ENCODE data around the gene SLC37A3.
"Not testable (repeated sequence)": the region's sequence is repeated elsewhere in the genome, so short reads cannot be mapped to it uniquely, and the experiment has no call there.

The SLC37A3 gene, protein sequence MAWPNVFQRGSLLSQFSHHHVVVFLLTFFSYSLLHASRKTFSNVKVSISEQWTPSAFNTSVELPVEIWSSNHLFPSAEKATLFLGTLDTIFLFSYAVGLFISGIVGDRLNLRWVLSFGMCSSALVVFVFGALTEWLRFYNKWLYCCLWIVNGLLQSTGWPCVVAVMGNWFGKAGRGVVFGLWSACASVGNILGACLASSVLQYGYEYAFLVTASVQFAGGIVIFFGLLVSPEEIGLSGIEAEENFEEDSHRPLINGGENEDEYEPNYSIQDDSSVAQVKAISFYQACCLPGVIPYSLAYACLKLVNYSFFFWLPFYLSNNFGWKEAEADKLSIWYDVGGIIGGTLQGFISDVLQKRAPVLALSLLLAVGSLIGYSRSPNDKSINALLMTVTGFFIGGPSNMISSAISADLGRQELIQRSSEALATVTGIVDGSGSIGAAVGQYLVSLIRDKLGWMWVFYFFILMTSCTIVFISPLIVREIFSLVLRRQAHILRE

DNA sequence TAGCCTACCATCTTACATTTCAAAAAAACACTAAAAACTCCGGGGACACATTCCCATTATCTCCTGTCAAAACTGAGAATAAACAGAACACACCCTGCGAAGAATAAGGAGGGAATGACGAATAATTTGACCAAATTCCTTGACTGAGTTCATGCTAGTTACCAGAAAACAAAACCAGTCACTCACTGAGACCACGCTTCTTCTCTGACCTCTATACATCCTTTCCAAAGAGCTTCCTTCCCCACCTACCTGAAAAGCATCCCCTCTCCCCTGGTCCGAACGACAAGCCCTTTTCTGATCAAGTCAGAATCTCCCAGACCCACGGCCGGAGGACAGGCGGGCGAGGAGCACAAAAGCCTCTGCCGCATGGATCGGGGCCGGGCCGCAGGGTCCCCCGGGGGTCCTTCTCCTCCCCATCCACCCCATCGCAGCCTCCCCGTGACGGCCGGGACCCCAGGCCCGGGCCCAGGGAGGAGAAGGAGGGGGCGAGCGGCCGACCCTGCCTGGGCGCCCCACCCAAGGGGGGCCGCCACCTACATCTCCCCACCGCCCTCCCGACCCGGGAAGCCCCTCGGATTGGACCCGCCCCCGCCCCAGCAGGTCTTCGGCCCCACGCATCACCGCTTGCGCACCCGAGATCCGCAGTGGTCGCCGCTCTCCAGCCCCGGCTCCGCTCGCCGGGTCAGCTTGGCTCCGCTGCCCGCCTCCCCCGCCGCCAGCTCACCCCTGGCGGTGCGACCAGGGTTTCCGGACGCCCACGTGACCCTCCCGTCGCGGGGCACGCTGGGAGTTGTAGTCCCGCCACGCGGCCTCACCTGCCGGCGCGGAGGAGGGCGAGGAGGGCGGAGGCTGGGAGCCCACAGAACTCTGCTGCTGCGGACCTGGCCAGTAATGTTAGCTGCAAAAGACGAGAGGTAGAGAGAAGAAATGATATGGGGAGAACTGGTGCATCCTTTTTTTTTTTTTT lies at the start of gene SLC37A3:
SLC37A3 (minus strand) TSS at position 747 of the 967 bp plus-strand sequence. CDS start 16,004 bp downstream, outside the sequence.
- DNase-seq = peak; percentile 47 to 68

DNA sequence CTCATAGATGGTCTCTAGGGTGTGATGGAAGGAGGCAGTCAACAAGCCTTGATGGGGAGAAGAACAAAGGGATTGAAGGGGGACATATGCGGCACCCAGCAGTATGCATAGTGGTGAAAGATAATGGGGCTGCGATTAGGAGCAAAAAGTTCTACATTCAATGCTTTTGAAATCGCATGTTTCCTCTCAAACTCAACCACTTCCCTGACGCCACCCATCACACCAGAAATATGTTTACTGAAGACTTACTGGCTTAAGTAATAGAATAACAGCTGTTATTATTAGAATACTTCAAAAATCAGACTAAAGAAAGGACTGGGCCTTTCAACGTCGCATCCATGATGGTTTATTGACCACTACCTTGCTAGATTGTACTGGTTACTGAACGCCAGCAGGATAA lies 49.5 kb upstream of the SLC37A3 start:
- DNase-seq = peak in 1 of 2 donors; percentile 7

DNA sequence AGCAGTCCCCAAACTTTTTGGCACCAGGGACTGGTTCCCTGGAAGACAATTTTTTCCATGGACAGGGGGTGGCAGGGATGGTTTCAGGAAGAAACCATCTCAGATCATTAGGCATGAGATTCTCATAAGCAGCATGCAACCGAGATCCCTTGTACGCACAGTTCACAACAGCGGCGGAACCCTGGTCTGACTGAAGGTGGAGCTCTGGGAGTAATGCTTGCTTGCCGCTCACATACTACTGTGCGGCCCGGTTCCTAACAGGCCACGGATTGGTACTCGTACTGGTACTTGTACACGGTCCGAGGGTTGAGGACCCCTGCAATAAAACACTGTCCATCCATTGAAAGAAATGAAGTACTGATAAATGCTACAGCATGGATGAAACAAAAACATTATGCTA lies 48.1 kb upstream of the SLC37A3 start:
- DNase-seq = no peak

DNA sequence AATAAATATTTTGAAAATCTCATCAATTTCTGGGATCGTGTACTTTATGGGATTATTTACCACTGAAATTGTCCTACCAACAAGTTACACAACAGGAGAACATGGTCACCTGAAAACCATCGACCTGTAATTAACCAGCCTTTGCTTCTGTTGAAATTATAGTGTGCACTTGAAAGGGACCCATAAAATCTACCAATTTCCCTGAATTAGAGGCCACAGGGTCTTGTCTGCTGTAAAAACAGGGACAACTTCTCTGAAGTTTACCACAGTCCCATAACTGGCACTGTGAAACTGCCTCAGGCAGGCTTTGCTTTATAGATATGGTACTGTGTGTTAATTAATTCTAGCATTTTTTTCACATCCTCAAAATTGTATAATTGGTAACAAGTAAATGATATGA lies 43.2 kb upstream of the SLC37A3 start:
- DNase-seq = no peak

DNA sequence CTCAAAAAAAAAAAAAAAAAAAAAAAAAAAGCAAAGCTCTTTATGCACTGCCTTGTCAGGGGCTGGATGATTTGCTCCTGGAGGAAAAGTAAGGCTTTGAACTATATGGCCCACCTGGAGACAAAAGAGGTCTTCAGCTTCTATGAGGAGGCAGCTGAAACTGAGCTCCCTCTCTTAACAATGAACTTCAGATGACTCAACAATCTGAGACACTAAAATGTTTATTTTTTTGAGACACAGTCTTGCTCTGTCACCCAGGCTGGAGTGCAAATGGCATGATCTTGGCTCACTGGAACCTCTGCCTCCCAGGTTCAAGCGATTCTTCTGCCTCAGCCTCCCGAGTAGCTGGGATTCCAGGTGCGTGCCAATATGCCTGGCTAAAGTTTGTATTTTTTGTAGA lies 42.3 kb upstream of the SLC37A3 start:
- no peak for DNase-seq

DNA sequence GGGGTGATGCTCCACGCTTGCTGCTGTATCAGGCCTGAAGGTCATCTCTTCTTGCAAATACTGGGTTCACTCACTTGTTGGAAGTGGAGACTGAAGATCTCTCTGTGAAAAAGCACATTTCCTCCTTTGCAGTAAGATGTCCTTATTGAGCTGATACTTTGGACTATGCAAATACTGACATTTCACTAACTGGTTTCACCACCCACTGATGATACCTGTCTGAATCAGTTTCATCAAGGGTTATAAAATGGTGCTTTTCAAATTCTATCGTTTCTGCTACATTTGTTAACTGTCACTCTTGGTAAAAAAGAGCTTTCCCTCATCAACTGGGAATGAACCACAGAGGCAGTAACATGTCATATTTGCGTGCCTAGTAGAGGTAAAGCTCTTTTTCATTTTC lies 41.0 kb upstream of the SLC37A3 start:
- no peak for DNase-seq

DNA sequence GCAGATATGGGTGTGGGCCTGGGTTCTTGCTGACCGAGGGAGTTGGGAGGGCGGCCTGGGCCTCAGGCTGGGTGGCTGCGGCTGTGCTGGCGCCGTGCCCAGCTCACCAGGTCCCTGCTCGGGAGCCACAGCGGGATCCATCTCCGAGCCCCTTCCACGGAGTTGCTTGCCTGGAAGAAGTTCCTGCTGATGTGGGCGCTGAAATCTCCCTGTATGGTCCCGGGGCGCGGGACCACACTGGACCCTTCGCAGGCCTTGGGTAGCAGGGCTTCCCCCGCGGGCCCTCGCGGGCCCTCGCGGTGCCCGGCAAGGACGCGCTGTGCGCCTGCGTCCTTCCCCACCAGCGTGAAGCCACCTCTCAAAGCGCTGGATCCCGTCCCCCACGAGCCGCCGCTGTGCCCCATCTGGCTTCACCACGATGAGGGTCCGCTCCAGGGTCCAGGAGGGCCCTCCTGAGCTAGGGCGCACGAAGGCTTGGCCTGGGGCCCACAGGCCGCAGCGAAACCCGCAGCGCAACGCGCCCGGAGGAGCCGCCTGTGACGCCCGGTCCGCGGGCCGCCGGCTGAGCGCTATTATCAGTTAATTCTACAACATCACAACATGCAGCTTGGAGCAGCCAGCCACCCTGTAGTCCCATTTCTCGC lies 37.0 kb upstream of the SLC37A3 start:
- DNase-seq = no peak

DNA sequence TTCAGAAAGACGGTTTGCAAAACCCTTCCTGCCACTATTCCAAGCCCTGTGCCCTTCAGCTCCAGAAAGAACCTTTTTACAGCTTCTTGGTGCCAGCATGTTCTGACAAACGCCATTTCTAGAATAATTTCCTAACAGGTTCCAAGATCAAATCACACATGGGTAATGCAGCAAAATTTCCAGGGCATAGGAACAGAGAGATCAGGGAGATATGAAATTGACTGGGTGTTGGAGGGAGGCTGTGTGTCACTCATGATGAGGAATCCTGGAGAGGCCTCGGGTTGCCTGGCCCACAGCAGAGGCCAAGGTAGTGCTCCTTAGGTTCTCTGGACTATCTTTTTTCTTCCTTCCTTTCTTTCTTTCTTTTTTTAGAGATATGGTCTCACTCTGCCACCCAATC lies 35.1 kb upstream of the SLC37A3 start:
- DNase-seq = no peak

DNA sequence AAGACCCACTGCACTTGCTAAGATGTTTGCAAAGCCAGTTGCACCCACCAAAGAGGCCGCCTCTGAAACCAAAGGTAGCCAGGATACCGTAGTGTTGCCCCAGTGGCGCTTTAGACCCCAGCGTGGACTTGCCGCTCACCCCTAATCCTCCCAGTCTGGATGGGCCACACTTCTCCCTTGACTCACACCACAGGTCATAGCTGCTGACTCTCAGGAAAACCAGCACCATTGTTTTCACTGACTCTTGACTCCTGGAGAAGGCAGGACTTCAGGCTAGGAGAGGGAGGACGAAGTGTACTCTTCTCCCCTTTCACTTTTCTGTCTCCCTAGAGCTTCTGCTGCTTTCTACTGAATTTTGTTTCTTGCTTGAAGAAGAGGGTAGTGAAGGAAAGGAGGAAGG lies 27.8 kb upstream of the SLC37A3 start:
- DNase-seq = no peak

DNA sequence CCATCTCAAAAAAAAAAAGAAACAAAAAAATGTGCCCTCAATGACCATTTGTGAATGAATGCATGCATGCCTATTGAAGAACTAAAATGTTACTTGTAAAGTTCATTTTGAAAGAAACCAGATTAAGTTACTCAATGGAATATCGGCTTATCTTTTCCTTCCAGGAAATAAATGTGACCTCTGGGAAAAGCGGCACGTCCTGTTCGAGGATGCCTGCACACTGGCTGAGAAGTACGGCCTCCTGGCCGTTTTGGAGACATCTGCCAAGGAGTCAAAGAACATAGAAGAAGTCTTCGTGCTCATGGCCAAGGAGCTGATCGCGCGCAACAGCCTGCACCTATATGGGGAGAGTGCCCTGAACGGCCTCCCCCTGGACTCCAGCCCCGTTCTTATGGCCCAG lies 27.4 kb upstream of the SLC37A3 start:
- DNase-seq = no peak

DNA sequence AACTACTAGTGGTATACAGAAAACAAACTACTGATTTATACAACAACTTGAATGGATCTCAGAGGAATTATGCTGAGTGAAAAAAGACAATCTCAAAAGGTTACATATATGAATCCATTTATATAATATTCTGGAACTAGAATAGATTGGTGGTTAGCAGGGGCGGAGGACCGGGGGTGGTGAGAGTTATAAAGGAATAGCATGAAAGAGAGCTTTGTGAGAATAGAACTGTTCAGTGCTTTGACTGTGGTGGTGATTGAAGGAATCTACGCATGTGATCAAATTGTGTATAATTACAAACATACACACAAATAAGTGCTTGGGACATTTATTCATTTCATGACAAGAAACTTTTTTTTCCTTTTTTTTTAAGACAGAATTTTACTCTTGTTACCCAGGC lies 25.2 kb upstream of the SLC37A3 start:
- DNase-seq = no peak

DNA sequence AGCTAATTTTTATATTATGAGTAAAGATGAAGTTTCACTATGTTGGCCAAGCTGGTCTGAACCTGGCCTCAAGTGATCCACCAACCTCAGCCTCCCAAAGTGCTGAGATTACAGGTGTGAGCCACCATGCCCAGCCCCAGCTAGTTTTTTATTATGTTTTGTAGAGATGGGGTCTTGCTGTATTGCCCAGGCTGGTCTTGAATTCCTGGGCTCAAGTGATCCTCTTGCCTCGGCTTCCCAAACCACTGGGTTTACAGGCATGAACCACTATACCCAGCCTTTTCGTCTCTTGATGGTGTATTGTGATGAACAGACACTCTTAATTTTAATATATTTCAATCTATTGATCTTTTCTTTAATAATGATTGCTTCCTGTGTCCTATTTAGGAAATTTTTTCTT lies 23.2 kb upstream of the SLC37A3 start:
- no peak for DNase-seq

DNA sequence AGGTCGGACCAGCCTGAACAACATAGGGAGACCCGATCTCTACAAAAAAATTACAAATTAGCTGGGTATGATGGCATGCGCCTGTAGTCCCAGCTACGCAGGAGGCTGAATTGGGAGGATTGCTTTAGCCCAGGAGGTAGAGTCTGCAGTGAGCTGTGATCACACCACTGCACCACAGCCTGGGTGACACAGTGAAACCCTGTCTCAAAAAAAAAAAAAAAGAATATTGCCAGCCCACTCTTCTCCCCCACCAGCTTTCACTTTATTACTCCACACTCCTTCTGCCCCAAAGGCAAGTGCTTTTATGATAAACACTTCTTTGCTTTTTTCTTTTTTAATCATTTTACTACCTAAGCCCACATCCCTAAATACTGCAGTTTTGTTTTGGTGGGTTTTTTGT lies 20.3 kb upstream of the SLC37A3 start:
- DNase-seq = no peak

DNA sequence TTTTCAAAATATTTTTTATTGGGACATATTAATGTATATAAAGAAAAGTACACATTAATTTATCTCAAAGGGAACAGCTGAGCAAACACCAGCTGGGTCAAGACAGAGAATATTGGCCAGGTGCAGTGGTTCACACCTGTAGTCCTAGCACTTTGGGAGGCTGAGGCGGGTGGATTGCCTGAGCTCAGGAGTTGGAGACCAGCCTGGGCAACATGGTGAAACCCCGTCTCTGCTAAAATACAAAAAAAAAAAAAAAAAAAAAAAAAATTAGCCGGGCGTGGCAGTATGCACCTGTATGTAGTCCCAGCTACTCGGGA lies 19.8 kb upstream of the SLC37A3 start:
- DNase-seq = not testable (repeated sequence)

DNA sequence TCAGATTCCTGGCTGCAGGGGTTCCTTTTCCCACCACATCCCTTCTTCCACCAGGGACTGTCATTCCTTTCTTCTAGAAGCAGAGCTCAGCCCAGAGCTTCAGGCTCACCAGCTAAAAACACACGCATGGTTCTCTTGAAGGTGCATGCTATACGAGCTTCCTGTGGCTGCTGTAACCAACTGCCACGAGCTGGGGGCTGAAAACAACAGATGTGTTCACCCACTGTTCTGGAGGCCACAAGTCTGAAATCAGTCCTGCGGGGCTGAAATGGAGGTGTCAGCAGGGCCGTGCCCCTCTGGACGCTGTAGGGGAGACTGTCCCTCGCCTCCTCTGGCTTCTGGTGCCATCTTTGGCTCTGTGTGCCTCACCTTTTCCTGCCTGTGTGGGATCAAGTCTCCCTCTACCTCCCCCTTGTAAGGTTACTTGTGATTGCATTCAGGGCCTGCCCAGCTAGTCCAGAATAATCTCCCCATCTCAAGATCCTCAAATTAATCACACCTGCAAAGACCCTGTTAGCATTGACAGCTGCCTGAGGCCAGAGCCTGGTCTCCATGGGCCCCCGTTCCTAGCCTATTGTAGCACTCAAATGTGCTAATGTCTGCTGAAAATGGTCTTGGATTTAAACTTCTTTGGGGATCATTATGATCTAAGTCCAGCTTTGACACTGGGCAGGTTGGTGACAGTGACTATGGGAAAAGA lies 19.3 kb upstream of the SLC37A3 start:
- DNase-seq = no peak

DNA sequence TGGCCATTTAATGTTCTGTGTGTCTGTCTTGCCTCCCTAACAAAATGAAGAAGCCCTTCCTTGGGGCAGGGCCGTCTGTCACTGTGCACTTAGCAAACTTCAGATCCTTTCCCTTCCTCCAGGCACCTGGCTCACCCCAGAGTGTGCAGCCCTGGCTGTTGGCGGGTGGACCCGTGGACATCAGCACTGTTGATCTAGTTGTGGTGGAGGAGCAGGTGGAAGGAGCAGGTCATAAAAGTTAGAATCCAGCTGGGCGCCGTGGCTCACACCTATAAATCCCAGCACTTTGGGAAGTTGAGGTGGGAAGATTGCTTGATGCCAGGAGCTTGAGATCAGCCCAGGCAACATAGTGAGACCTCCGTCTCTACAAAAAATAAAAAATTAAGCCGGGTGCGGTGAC lies 18.2 kb upstream of the SLC37A3 start:
- no peak for DNase-seq

DNA sequence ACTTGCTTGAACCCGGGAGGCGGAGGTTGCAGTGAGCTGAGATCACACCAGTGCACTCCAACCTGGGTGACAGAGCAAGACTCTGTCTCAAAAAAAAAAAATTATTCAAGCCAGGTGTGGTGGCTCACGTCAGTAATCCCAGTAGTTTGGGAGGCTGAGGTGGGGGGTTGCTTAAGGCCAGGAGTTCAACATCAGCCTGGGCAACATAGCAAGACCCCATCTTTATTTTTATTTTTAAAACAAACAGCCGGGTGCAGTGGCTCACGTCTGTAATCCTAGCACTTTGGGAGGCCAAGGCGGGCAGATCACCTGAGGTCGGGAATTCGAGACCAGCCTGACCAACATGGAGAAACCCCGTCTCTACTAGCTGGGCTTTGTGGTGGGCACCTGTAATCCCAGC lies 17.5 kb upstream of the SLC37A3 start:
- not testable (repeated sequence) for DNase-seq

DNA sequence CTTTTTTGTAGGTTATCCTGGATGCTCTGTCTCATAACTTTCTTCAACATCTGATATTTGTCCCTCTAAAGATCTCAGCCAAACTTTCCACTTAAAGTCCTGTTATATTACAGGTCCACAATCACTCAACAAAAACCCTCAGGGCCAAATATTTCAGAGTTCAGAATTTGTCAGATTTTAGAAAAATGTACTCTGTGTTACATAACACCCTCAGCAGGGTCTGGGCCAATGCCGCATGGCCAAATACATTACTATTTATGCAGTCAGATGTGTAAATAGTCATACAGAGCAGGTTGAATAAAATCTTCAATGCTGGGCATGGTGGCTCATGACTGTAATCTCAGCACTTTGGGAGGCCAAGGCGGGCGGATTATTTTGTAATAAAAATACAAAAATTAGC lies 17.0 kb upstream of the SLC37A3 start:
- DNase-seq = no peak

DNA sequence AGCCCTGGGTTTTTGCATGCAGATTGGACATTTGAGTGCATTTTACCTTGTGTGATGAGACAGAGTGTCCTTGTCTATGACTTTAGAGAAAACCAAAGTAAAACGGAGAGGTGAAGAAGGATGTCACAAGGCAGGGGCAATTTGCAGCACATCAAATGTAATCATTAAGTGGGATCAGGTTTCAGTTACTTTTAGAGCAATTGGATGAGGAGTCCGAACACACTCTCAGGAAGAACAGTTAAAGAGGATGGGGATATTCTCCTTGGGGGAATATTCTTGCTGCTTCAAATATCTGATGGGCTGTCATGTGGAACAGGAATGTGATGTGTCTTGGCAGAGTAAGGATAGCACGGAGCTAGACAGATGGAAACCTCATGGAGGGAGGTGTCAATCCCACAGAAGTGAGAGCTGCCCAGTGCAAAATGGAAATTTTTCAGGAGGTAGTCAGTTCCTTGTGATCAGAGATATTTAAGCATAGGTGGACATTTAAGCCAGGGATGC lies 6.3 kb upstream of the SLC37A3 start:
- DNase-seq = no peak

DNA sequence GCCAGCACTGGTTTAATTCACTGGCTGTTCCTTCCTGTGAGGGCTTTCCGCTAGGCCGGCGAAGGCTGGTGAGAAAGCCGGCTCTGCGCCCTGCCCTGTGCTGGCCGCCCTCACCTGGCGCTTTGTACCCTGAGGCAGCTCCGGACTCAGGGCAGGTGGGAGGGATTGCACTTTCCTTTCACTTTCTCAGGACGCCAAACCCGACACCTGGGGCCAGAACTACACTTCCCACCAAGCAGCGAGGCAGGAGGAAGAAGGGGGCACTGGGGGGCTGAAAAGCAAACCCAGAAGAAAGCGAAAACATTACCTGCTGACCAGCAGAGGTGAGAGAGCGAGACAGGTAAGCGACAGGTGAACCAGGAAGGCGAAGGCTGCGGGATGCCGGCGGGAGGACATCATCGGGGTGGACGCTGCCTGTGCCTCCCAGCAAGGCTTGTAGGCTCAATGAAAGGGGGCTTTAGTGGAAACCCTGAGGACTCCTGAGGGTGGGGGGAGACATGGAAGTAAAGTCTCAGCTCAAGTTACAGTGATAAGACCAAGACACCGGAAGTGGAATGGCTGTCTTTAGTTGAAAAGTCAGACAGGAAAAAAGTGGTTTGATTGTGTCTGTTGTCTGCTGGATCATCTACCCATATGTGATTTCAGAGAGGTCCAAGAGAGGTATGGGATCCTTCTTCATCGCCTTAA lies 5.7 kb upstream of the SLC37A3 start, which contains the start of gene RAB19:
RAB19 (plus strand) TSS at position 181 of the 687 bp plus-strand sequence. CDS start 3,589 bp downstream, outside the sequence.
- no peak for DNase-seq

DNA sequence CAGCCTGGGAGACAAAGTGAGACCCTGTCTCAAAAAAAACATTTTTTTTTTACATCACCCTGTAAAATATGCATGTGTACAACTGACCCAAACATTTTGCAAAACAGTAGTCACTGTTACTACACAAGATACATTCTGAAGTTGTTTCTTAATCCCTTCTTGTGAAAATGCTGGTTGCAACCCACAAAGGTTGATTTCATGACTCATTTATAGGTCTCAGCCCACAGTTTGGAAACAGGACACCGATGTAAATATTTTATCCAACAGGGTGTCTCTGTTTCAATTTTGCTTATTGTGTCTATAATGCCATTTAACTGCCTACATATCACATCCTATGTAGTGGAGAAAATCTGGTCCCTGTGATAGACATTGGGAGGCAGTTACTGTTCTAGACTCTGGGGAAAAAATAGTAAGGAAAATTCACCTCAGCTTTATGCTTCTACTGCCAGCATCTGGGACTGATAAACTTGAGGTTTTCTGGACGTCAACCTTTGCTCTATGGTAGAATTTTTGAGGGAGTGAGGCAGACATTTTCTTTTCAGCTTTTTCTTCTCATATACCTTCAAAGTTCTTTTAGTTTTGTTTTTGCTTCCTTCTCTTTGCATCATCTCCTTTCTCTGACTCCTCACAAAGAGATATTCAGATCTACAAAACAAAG lies 4.0 kb upstream of the SLC37A3 start:
- DNase-seq = peak; percentile 37 to 42

Measured in inflammatory macrophage treated with lipopolysaccharide for 1 hour (primary cell).